ENCODE data around the gene KLLN. TPM values are rescaled to one million over a fixed set of nuclear protein-coding genes. Genes with fewer than 3 reads are reported as not detected.
"Not testable (repeated sequence)": the region's sequence is repeated elsewhere in the genome, so short reads cannot be mapped to it uniquely, and the experiment has no call there.

The KLLN gene
- total and polyA plus RNA-seq, 2 experiments from 2014 or later, result 0.56 to 1.1 TPM

DNA sequence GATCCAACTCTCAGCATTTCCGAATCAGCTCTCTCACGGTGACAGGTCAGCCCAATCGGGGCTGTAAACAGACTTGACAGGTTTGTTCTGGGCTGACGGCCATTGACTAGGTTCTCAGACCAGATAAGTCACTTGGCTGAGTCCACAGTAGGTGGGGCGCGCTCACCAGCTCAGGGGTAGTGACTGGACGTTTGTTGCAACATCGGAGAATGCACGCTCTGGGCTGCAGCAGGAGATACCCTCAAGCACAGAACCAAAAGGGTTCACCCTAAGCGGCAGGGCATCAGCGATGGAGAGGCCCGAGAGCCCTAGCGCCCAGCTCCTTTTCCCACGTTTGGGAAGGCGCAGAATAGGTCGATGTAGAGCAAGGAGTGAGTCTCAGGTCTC, 1.8 kb downstream of the KLLN start:
- Histone ChIP-seq H3K27me3 (replicated peaks; ENCODE audit: insufficient read depth) (no peaks in the 10 kb centered on the region), H4K20me1 (ENCODE audit: insufficient read depth) (peaks cover 3% of the 10 kb centered on the region; the same call in 1 of the 2 replicates), H3K4me2 (ENCODE audit: unreplicated experiment) (peak overlapping the region; percentile 94), H3F3A (ENCODE audit: insufficient read depth) (peaks cover 43% of the 10 kb centered on the region), H3K9ac (peak overlapping the region; percentile 94), H3K4me1 (ENCODE audit: insufficient read depth) (no peaks in the 10 kb centered on the region), H2AFZ (peak overlapping the region; percentile 88), H3K9me3 (ENCODE audit: low read depth) (no peaks in the 10 kb centered on the region), H3K36me3 (ENCODE audit: low read depth) (no peaks in the 10 kb centered on the region), H3K79me2 (ENCODE audit: insufficient read depth) (peaks cover 26% of the 10 kb centered on the region), H3K27ac (peak overlapping the region; percentile 93), H3K4me3 (peak overlapping the region; percentile 98), H3K9me2 (ENCODE audit: insufficient read depth) (no peaks in the 10 kb centered on the region)
- WGBS, 2 experiments (ENCODE audit: low coverage in 1 of 2, low lambda C conversion rate in 2 of 2, missing lambda C conversion rate in 2 of 2), result 7 to 12% methylated on average over 16 of the region's 16 CpGs
- peak; percentile 94 for DNase-seq
- TF ChIP-seq EZH2phosphoT487 (IDR thresholded peaks at IDR 0.05; ENCODE audit: insufficient read depth, low read depth) (no peak), EZH2 (IDR thresholded peaks at IDR 0.05; ENCODE audit: insufficient read depth, poor library complexity, severe bottlenecking) (no peak)
- in situ Hi-C loops (cut with MboI), result no loop called here

DNA sequence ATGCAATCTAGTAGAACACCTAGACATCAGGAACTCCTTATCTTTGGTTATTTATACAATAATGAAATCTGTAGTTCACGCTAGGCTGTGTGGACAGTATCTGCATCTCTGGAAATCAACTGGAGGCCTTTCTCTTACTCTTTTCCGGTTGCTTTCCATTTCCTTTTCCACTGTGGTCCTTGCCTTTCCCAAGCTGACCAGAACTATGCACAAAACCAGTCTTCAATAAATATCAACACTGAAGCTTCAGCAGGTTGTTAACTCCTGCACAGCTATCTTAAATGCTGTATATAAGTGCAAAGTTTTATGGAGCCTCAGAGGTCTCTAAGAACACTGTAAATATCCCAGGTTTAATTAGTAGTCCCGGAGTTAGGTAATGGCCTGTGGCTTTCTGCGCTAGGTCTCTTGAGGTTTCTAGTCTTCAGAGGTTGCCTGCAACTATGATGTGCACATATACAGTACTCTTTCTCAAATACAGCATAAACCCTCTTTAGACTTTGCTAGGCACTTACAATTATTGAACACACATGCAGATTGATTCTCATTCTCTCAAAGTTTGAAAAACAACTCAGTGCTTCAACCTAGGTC, 2.4 kb downstream of the KLLN start:
- Histone ChIP-seq H3K4me1 (ENCODE audit: insufficient read depth) (no peaks in the 10 kb centered on the region), H3K9me2 (ENCODE audit: insufficient read depth) (no peaks in the 10 kb centered on the region), H3K79me2 (ENCODE audit: insufficient read depth) (peaks cover 20% of the 10 kb centered on the region), H3K36me3 (ENCODE audit: low read depth) (no peaks in the 10 kb centered on the region), H4K20me1 (ENCODE audit: insufficient read depth) (no peaks in the 10 kb centered on the region; the same call in 1 of the 2 replicates), H3K9me3 (ENCODE audit: low read depth) (no peaks in the 10 kb centered on the region), H3F3A (ENCODE audit: insufficient read depth) (peaks cover 43% of the 10 kb centered on the region), H3K9ac (peak overlapping the region; percentile 94; the same call in 1 of the 2 replicates), H3K27me3 (replicated peaks; ENCODE audit: insufficient read depth) (no peaks in the 10 kb centered on the region), H3K27ac (peak overlapping the region; percentile 93), H3K4me2 (ENCODE audit: unreplicated experiment) (peak overlapping the region; percentile 94), H3K4me3 (peak overlapping the region; percentile 98; the same call in 1 of the 2 replicates), H2AFZ (peak overlapping the region; percentile 88)
- TF ChIP-seq EZH2phosphoT487 (IDR thresholded peaks at IDR 0.05; ENCODE audit: insufficient read depth, low read depth) (no peak), EZH2 (IDR thresholded peaks at IDR 0.05; ENCODE audit: insufficient read depth, poor library complexity, severe bottlenecking) (no peak)
- WGBS, 2 experiments (ENCODE audit: low coverage in 1 of 2, low lambda C conversion rate in 2 of 2, missing lambda C conversion rate in 2 of 2), result 78 to 87% methylated on average over 4 of the region's 4 CpGs
- no peak for DNase-seq
- in situ Hi-C loops (cut with MboI), result no loop called here

DNA sequence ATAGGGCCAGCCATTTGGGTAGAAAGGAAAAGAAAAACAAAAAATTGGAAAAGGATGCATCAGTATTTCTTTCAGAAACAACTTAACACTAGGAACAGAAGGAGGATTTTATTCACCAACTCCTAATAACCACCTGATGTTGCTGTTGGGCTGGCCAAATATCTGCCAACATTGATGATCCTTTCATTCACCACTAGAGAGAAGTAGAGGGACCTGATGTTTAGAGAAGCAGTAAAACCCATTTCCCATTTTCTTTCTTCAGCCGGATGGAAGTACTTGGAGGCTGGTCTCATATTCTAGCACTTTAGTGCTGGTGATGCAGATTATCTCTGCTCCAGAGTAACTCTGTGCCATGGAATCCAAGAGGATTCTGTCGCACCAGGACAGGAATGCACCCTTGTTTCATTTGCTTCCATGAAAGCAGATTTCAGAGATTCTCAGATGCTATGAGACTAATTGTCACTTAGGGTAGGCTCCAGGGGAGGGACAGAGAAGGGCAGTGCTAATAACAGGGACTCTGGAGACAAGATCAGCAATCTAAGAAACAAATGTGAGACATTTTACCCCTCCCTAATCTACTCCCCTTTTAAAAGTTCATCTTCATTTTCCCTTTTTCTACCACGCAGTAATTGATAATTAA, 3.1 kb downstream of the KLLN start:
- peak; percentile 66 for DNase-seq
- no peak overlapping the region for H3K4me2 ChIP-seq (ENCODE audit: unreplicated experiment)
- H3K27me3 ChIP-seq (replicated peaks; ENCODE audit: insufficient read depth), result no peaks in the 10 kb centered on the region
- H3K27ac ChIP-seq, result no peak overlapping the region
- H3K79me2 ChIP-seq (ENCODE audit: insufficient read depth), result peaks cover 13% of the 10 kb centered on the region
- no peaks in the 10 kb centered on the region; the same call in 1 of the 2 replicates for H4K20me1 ChIP-seq (ENCODE audit: insufficient read depth)
- TF ChIP-seq EZH2phosphoT487 (IDR thresholded peaks at IDR 0.05; ENCODE audit: insufficient read depth, low read depth), result no peak
- no peak for TF ChIP-seq EZH2 (IDR thresholded peaks at IDR 0.05; ENCODE audit: insufficient read depth, poor library complexity, severe bottlenecking)
- 32 to 35% methylated on average over 3 of the region's 3 CpGs for WGBS, 2 experiments (ENCODE audit: low coverage in 1 of 2, low lambda C conversion rate in 2 of 2, missing lambda C conversion rate in 2 of 2)
- H3K9me2 ChIP-seq (ENCODE audit: insufficient read depth), result no peaks in the 10 kb centered on the region
- no peaks in the 10 kb centered on the region for H3K4me1 ChIP-seq (ENCODE audit: insufficient read depth)
- peak overlapping the region; percentile 26; the same call in 1 of the 2 replicates for H2AFZ ChIP-seq
- H3K9ac ChIP-seq, result no peak overlapping the region
- in situ Hi-C loops (cut with MboI), result no loop called here
- no peaks in the 10 kb centered on the region for H3K36me3 ChIP-seq (ENCODE audit: low read depth)
- H3K4me3 ChIP-seq, result no peak overlapping the region
- no peaks in the 10 kb centered on the region for H3K9me3 ChIP-seq (ENCODE audit: low read depth)
- H3F3A ChIP-seq (ENCODE audit: insufficient read depth), result peaks cover 39% of the 10 kb centered on the region

DNA sequence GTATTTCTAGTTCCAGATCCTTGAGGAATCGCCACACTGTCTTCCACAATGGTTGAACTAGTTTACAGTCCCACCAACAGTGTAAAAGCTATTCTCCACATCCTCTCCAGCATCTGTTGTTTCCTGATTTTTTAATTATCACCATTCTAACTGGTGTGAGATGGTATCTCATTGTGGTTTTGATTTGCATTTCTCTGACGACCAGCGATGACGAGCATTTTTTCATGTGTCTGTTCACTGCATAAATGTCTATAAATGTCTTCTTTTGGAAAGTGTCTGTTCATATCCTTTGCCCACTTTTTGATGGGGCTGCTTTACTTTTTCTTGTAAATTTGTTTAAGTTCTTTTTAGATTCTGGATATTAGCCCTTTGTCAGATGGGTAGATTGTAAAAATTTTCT, 7.7 kb downstream of the KLLN start:
- H3K27ac ChIP-seq; H3F3A ChIP-seq (ENCODE audit: insufficient read depth); H2AFZ ChIP-seq; DNase-seq; H3K4me1 ChIP-seq (ENCODE audit: insufficient read depth); H3K4me2 ChIP-seq (ENCODE audit: unreplicated experiment); H3K27me3 ChIP-seq (replicated peaks; ENCODE audit: insufficient read depth); H3K4me3 ChIP-seq; H4K20me1 ChIP-seq (ENCODE audit: insufficient read depth); H3K79me2 ChIP-seq (ENCODE audit: insufficient read depth); H3K9me3 ChIP-seq (ENCODE audit: low read depth); H3K9me2 ChIP-seq (ENCODE audit: insufficient read depth); H3K9ac ChIP-seq; H3K36me3 ChIP-seq (ENCODE audit: low read depth): not testable (repeated sequence)
- WGBS, 2 experiments (ENCODE audit: low coverage in 1 of 2, low lambda C conversion rate in 2 of 2, missing lambda C conversion rate in 2 of 2), result 93% methylated on average over 4 of the region's 4 CpGs
- in situ Hi-C loops (cut with MboI), result loop anchor here (10.0 kb wide), 2 partner anchors 539 to 699 kb away; no protein-coding TSS in a partner anchor

DNA sequence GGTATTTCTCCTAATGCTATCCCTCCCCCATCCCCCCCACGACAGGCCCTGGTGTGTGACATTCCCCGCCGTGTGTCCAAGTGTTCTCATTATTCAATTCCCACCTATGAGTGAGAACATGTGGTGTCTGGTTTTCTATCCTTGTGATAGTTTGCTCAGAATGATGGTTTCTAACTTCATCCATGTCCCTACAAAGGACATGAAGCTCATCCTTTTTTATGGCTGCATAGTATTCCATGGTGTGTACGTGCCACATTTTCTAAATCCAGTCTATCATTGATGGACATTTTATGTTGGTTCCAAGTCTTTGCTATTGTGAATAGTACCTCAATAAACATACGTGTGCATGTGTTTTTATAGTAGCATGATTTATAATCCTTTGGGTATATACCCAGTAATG, 8.1 kb downstream of the KLLN start:
- in situ Hi-C loops (cut with MboI), result loop anchor here (10.0 kb wide), 2 partner anchors 540 to 700 kb away; no protein-coding TSS in a partner anchor
- H4K20me1 ChIP-seq (ENCODE audit: insufficient read depth), result not testable (repeated sequence)

More for the DNA sequence above, 8.1 kb downstream of the KLLN start:
- not testable (repeated sequence) for H3K4me2 ChIP-seq (ENCODE audit: unreplicated experiment); H3K27ac ChIP-seq; H3K4me1 ChIP-seq (ENCODE audit: insufficient read depth); H3K4me3 ChIP-seq; H3K27me3 ChIP-seq (replicated peaks; ENCODE audit: insufficient read depth); H3K9me2 ChIP-seq (ENCODE audit: insufficient read depth); DNase-seq; H3K36me3 ChIP-seq (ENCODE audit: low read depth); H3K79me2 ChIP-seq (ENCODE audit: insufficient read depth); H2AFZ ChIP-seq; H3K9ac ChIP-seq; H3F3A ChIP-seq (ENCODE audit: insufficient read depth); H3K9me3 ChIP-seq (ENCODE audit: low read depth)
- WGBS, 2 experiments (ENCODE audit: low coverage in 1 of 2, low lambda C conversion rate in 2 of 2, missing lambda C conversion rate in 2 of 2), result 89 to 92% methylated on average over 5 of the region's 5 CpGs

Measured in GM23248 (cell line).